Measurements from ENCODE around the gene ITIH1.

Gene ITIH1

GRCh38 chr3:52820736-52821135 lies 43.3 kb downstream of the ITIH1 start:
- DNase-seq: no peak

DNA sequence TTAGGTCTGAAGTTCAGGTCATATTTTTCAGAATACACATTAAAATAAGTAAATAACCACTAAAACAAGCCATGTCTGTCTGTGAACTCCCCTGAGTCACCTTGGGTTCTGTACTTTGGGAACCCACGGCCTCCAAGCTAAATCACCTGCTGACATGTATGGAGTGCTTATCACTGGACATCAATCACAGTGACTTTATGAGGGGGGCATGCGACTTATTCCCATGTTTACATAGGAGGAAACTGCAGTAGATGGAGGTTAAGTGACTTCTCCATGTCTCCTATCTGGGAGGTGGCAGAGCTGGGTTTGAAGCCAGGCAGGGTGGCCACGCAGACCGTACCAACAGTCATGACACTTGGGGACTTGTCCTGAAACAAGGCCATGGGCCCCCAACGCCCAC lies 45.0 kb downstream of the ITIH1 start:
- DNase-seq: no peak

- no peak for DNase-seq
Measured at GRCh38 chr3:52824037-52824436, 46.6 kb downstream of the ITIH1 start.

GRCh38 chr3:52827441-52827840 lies 50.0 kb downstream of the ITIH1 start:
- no peak for DNase-seq

DNA sequence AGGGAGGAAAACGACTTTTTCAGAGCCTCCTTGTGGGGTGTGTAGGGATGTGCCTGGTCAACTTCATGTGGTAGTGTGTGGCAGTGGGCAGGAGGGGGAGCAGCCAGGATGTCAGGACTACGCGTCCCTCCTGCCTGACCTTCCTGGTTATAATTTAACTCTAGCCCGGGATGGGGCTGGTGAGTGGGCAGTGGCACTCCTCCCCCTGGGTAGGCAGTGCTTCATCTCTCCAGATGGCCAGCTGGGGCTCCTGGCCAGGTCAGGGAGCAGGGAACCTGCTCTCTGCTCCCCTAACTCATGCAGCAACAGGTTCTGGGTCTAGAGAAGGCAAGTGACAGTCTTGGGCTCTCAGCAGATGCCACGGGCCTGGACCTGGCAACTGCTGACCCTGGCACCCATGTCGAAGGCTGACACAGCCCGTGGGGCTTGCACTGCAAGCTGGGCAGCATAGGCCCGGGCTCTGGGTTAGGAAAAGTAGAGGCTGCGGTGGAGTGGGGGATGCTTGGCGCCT lies 50.5 kb downstream of the ITIH1 start:
- no peak for DNase-seq

- DNase-seq: no peak
Measured at GRCh38 chr3:52829482-52829881, 52.1 kb downstream of the ITIH1 start.

DNA sequence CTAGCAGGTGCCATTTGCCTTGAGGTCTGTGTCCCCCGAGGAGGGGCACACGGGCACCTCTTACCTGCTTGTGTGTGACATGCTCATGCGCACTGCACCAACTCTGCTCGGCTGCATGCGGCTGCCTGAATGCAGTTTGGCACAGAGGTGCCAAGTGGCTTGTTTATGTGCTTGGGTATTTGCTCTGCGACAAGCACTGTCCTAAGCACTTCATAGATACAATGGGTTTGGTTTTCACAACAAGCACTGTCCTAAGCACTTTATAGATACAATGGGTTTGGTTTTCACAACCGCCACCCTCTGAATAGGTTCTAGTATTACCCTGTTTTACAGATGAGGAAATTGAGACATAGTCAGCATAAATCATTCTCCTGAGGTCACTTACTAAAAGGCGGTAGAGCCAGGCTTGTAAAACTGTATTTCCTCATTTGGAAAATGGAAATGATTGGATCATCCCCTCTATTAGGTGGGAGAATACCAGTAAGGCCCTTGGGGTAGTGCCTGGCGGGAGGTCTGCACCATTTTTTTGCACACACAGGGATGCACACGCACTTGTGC lies 52.6 kb downstream of the ITIH1 start:
- DNase-seq: no peak

GRCh38 chr3:52830535-52831258 lies 53.3 kb downstream of the ITIH1 start, which contains the start of gene ITIH4:
Gene ITIH4, minus strand, starts transcription at chr3:52830672. Its CDS starts 30 bp downstream, at chr3:52830642.
- DNase-seq: no peak

GRCh38 chr3:52831500-52832301 lies 54.3 kb downstream of the ITIH1 start:
- no peak for DNase-seq

- no peak for DNase-seq
Measured at GRCh38 chr3:52833202-52833601, 55.8 kb downstream of the ITIH1 start.

- no peak for DNase-seq
Measured at GRCh38 chr3:52834871-52835501, 57.6 kb downstream of the ITIH1 start, which contains the start of gene MUSTN1. Gene MUSTN1, minus strand, starts transcription at chr3:52835019. Its CDS starts 71 bp downstream, at chr3:52834948.

DNA sequence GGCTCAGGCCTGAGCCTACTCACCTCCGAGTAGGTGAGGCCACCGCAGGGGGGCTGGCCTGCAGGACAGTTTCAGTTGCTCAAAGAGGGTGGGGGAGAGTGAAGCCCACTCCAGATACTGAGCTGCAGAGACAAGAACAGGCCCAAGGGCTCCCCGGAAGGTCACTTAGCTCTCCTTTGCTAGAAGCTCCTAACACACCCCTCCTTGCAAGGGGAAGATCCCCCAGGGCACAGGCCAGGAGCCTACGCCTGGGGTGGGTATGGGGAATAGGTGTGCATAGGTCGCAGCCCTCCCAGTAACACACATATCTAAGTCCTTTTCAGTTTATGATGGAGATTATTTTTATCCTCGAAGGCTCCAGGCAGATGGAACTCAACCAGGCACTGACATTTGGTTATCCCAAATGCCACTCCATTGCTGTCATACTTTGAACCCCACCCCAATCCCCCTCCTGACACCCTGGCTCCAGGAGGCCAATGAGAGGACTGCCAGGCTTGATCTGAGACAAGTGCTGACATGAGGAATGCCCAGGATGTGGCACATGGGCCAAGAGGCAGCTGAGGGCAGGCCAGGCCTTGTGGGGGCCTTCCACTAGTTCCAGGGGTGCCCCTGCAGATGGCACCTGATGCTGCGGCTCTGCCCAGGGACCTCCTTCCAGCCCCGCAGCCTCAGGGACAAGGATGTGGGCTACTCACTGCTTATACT lies 58.5 kb downstream of the ITIH1 start:
- no peak for DNase-seq

GRCh38 chr3:52836471-52836845 lies 59.1 kb downstream of the ITIH1 start:
- DNase-seq: no peak

DNA sequence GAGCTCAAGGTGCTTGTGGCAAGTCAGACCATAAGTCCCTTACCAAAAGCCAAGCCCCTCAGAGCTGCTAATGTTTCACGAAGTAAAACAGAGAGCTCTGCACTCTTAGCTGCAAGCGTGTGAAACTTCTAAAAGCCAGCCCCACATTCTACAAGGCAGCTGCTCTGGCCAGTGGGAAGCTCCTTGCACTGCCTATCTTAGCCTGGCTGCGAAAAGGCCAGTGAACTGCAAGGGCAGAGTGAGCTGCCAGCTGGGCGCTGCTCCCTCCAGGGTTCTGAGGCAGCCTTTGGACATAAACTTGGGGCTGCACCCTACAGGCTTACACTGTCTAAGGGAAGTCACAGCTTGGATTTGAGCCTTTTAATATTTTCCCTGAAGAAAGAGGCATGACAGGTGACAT lies 59.6 kb downstream of the ITIH1 start:
- DNase-seq: no peak

DNA sequence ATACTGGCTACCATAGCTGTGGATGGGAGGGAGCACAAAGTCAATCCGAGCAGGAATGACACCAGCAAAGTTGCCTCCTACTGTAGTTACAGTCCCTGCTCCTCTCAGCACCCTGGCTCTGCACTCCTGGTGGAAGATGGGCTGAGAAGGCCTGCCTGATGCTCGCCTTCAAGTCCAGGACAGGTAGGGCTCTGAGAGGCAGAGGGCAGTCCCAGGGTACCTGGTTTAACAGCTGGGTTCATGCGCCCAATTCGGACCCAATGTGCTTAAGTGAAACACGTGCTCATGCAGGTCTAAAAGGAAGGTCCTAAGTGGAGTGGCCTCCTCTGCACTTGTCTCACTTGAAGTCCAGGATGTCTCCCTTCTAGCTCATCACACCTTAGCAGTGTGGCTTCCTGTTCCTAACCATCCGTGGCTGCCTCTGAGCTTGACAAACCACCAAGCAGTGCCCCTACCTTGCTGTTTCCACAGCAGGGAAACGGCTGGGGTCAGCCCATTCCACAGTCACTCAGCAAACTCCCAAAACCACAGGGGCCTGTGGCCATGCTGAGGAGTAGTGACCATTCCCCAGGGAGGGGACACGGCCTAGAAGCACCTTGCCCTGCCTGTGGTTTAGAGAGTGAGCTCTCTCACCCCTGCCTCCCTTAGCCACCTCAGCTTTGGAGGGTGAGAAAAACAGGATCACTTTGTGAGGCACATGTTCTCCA lies 61.3 kb downstream of the ITIH1 start:
- DNase-seq: no peak

GRCh38 chr3:52839268-52839575 lies 61.8 kb downstream of the ITIH1 start:
- DNase-seq: no peak

- DNase-seq: no peak
Measured at GRCh38 chr3:52839892-52840545, 62.6 kb downstream of the ITIH1 start.

GRCh38 chr3:52841211-52841980 lies 64.0 kb downstream of the ITIH1 start:
- no peak for DNase-seq
